NCI-H1694 (cell line): ENCODE results near the gene CFAP58.

ENCODE experiments used
- DNase-seq: peaks from one replicate; lab custom pipeline; 2025; lab: John Stamatoyannopoulos, UW

The CFAP58 gene

DNA sequence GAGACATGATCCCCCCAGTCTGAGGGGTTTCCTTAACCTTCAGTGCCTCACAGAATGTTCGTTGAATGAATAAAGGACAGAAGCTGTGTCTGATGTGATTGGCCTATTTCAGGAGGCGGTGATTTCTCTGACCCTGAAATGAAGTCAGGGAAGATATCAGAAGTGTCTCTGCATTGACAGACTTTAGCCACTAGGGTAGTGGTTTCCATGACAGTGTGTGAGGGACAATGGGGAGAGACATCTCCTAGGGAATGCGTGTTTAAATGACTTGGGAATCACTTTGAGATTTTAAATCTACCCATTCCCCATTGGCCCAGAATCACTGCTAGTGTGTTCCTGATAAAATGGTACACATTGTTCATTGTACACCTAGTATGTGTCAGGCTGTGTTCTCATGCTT lies 132.0 kb downstream of the CFAP58 start:
- DNase-seq = no peak

DNA sequence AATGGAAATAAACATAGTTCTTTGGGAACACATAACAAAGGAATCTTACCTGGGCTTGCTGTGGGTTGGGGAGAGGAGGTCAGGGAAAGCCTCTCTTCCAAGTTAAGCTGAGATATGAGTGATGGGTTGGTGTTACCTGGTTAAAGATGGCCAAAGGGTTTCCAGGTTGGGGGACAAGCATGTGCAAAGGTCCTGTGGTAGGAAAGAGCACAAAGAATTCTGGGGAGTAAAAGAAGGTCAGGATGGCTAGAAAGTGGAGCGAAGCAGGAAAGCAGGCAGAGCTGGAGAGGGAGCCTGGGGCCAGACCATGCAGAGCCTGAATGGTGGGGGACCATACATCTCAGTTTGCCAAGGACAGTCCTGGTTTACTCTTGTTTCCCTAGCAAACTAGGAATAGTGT lies 133.2 kb downstream of the CFAP58 start:
- DNase-seq = no peak

DNA sequence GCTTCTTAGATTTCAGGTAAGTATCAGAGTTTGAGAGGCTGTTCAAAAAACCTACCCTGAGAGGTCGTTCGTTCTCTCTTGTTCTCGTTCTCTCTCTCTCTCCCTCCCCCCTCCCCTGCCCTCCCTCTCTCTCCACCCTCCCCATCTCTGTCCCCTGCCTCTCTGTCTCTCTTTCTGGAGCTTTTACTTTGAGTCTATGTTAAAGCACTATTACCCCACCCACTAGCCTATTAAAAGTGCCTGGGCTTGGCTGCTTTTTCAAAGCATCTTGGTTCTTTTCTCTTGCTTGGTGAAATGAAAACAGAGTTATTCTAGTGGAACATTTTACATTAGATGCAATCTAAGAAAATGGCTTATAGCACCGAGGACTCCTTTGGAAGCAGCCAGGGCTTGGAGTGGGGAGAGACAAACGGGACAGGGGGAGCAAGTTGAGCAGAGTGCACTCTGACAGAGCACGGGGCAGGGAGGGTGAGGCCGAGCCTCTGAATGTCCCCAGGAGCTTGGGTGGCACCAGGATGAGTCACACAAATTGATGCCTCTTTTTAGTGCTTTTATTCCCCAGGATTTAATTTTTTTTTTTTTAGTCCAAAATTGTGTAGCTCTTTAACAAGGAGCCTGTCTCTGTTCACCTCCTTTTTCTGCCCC lies 134.3 kb downstream of the CFAP58 start:
- no peak for DNase-seq

DNA sequence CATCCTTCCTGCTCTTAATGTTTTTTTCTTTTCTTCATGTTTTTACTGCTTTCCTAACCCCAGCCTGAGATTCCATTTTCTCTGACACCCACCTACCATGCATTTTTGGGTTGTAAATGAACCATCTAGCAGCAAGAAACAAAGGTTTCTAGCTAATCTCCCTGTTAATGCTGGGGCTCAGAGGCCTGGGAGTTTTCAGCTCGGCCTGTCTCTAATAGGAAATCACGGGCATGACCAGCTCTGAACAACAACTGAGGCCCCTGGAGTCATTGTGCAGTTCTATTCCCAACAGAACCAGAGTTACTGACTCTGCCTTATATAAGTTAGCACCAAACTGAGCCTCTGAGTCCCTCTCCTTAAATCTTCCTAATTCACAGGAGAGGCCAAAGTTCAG lies 134.8 kb downstream of the CFAP58 start:
- no peak for DNase-seq

DNA sequence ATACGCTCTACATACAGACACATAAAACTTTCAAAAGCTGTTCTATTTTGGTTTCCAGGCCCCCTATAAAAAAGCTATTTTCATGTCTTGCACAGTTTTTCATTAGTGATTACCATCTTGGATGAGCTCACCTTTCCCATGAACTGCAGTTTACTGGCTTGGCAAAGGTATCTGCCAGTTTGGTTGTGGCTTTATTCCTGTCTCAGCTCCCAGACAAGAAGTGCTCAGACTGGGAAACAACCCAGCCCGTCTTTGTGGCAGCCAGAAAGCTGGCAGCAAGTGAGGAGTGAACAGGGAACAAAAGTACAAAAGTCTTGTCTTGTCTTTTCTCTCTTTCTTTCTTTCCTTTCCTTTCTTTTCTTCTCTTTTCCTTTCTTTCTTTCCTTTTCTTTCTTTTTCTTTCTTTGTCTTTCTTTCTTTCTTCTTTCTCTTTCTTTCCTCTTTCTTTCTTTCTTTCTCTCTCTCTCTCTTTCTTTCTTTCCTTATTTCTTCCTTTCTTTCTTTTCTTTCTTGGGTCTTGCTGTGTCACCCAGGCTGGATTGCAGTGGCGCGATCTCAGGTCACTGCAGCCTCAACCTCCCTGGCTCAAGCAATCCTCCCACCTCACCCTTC lies 138.8 kb downstream of the CFAP58 start:
- DNase-seq = no peak

DNA sequence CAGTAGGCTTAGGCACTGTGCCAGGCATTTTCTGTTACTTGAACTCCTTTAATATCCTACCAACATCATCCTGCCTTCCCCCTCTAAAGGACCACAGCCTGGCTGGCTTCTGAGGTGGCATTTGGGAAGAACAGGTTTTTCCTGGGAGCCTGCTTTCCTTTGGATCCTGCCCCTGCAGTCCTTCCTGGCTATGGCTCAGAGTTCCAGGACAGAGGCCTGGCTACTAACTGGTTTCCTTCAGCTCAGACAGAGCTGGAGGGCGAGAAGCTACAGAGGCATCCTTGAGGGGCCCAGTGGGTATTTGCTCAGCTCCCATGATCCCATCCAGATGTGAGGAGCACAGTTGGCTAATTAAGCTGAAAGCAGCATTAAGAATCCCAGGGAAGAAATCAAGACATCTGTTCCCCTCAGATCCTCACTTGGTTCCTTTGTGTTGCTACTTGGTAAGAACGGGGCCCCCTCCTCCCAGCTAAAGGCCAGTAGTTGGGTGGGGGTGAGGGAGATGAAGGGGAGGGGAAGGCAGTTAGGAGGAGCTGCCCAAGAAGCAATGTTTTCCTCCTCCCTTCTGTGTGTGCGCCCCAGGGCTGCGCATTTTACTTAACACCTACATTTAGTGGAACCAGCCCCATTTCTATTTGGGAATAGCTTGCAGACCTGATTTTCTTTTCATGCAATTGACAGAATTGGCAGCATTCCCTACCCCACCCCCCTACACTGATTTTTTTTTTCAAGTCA lies 144.9 kb downstream of the CFAP58 start:
- DNase-seq = no peak

DNA sequence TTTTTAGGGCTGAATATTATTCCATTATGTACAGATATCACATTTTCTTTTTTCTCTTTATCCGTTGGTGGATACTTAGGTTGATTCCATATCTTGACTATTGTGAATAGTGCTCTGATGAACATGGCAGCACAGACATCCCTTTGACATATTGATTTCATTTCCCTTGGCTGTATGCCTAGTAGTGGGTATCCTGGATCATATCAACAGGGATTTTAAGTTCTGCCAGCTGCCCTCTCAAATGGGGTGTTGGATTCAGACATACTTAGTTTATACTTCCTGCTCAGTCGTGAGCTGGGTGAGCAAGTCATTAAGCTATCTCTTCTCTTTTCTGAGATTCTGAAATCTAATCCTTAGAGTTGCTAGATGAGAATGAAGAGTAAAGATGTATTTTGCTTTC lies 147.8 kb downstream of the CFAP58 start:
- DNase-seq = no peak

DNA sequence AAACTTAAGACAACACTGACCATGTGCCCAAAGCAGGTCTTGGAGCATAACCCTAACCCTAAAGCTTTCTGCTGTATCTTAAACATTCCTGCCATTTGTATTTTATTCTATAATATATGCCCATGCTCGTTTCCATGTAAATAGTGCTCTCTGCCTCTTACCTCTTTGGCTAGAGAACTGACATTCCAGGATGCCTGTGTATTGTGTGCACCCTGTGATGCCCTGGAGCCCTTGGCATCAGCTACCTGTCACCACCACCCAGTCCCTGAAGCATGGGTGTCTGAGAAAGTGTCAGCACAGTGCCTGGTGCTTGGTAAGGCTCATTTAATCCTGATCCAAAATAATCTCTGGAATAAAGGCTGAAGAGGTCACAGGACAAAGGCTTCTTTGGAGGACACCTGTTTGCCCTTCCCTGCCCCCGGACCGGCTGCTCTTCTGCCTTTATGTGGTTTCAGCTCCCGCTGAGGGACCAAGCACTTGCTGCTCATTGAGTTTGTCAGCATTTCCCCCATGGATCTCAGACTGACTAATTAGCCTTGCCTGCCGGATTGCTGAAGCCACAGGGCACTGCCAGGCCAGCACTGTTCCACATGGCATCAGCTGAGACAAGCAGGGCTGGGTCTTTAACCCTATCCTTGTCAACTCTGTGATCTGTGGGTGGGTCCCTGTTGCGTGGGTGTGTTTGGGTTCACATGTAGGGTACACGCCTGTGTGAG lies 148.4 kb downstream of the CFAP58 start:
- no peak for DNase-seq

DNA sequence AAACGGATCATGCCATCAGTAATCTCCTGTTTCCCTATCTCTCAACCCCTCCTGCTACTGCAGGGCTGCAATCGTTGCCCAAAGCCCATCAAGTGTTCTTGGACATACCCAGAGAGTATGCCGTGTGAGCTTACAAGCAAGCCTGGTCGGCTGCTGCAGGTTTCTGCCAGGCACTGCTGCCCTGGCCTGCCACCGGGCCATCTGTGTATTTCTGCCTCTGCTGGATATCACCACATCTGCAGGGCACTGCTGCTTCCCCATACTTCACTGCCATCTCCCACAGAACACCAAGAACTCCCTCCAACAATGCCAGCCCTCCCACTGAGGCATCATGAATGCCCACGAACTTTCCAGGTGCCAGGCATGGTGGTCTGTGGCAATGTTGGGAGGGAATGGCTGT lies 149.3 kb downstream of the CFAP58 start:
- DNase-seq = no peak
